HepG2 (cell line): ENCODE results near the gene GNAI2. TPM values are rescaled to one million over a fixed set of nuclear protein-coding genes. Genes with fewer than 3 reads are reported as not detected.
A peak's percentile ranks its signal among the peaks of the same experiment; 100 is the strongest.

Source experiments
- AGO2 ChIP-seq: fragments of 200-400 bp; formaldehyde crosslinking; optimal IDR thresholded peaks from 2 replicates; pipeline ENCODE3; 2017; ENCODE audit warnings: mild to moderate bottlenecking, low read depth, low read length, moderate library complexity
- ARID2 ChIP-seq: sonication (generic); formaldehyde crosslinking; IDR thresholded peaks from 2 replicates; pipeline ENCODE4 v1.8.1; 2022; ENCODE audit warnings: mild to moderate bottlenecking, missing genetic modification reagents, borderline replicate concordance
- CHCHD3 ChIP-seq: sonication (generic); formaldehyde crosslinking; IDR thresholded peaks from 2 replicates; pipeline ENCODE4 v1.8.0; 2022; ENCODE audit warnings: mild to moderate bottlenecking, missing genetic modification reagents, moderate library complexity
- EED ChIP-seq: sonication (generic); formaldehyde crosslinking; IDR thresholded peaks from 2 replicates; pipeline ENCODE4 v1.5.0; 2020; ENCODE audit warnings: mild to moderate bottlenecking, missing genetic modification reagents
- FOXP4 ChIP-seq: sonication (generic); formaldehyde crosslinking; IDR thresholded peaks from 2 replicates; pipeline ENCODE4 v1.4.0; 2020; ENCODE audit warnings: missing genetic modification reagents
- GABPB1 ChIP-seq: IDR thresholded peaks from 2 replicates; pipeline ENCODE4 v1.6.1; 2016; ENCODE audit warnings: mild to moderate bottlenecking, missing genetic modification reagents, moderate library complexity, missing compliant biosample characterization
- HDAC1 ChIP-seq: sonication (generic); formaldehyde crosslinking; IDR thresholded peaks from 2 replicates; pipeline ENCODE4 v1.5.1; 2020; ENCODE audit warnings: mild to moderate bottlenecking, missing genetic modification reagents
- HOXA3 ChIP-seq: sonication (generic); formaldehyde crosslinking; IDR thresholded peaks from 2 replicates; pipeline ENCODE4 v1.5.0; 2020; ENCODE audit warnings: missing genetic modification reagents
- KLF9 ChIP-seq: IDR thresholded peaks from 2 replicates; pipeline ENCODE4 v1.6.1; 2016; ENCODE audit warnings: low read depth
- NFIC ChIP-seq: IDR thresholded peaks from 2 replicates; pipeline ENCODE4 v1.6.1; 2012; ENCODE audit warnings: mild to moderate bottlenecking, low read length, inconsistent platforms
- NR2F6 ChIP-seq, 2 experiments: IDR thresholded peaks; 2 replicates each; pipeline ENCODE4 v1.6.1; 2016; ENCODE audit warnings: antibody characterized with exemption in 1 of 2, mild to moderate bottlenecking in 1 of 2
- POGZ ChIP-seq: sonication (generic); formaldehyde crosslinking; IDR thresholded peaks from 2 replicates; pipeline ENCODE4 v1.4.0; 2020; ENCODE audit warnings: mild to moderate bottlenecking, missing genetic modification reagents
- RXRB ChIP-seq: IDR thresholded peaks from 2 replicates; pipeline ENCODE4 v1.6.1; 2016; ENCODE audit warnings: borderline replicate concordance, missing genetic modification reagents, missing compliant biosample characterization
- SAFB2 ChIP-seq: sonication (generic); formaldehyde crosslinking; IDR thresholded peaks from 2 replicates; pipeline ENCODE4 v1.5.1; 2020; ENCODE audit warnings: missing genetic modification reagents, low read depth, mild to moderate bottlenecking, borderline replicate concordance
- SP5 ChIP-seq: IDR thresholded peaks from 2 replicates; pipeline ENCODE4 v1.6.1; 2016; ENCODE audit warnings: low read depth, borderline replicate concordance
- SPEN ChIP-seq: sonication (generic); formaldehyde crosslinking; IDR thresholded peaks from 2 replicates; pipeline ENCODE4 v1.5.1; 2020; ENCODE audit warnings: low read depth, mild to moderate bottlenecking, missing genetic modification reagents
- TBX2 ChIP-seq: sonication (generic); formaldehyde crosslinking; IDR thresholded peaks from 2 replicates; pipeline ENCODE4 v1.5.0; 2020; ENCODE audit warnings: missing genetic modification reagents, mild to moderate bottlenecking, borderline replicate concordance
- XRCC5 ChIP-seq: fragments of 200-400 bp; formaldehyde crosslinking; optimal IDR thresholded peaks from 2 replicates; pipeline ENCODE3; 2017; ENCODE audit warnings: mild to moderate bottlenecking, low read length
- ZNF251 ChIP-seq: sonication (generic); formaldehyde crosslinking; IDR thresholded peaks from 2 replicates; pipeline ENCODE4 v1.9.0; 2021; ENCODE audit warnings: mild to moderate bottlenecking, missing genetic modification reagents
- ZNF3 ChIP-seq: IDR thresholded peaks from 2 replicates; pipeline ENCODE4 v1.7.0; 2017; ENCODE audit warnings: inconsistent platforms
- ZNF44 ChIP-seq: sonication (generic); formaldehyde crosslinking; IDR thresholded peaks from 2 replicates; pipeline ENCODE4 v1.5.1; 2020; ENCODE audit warnings: mild to moderate bottlenecking, missing genetic modification reagents
- ZNF543 ChIP-seq: sonication (generic); formaldehyde crosslinking; IDR thresholded peaks from 2 replicates; pipeline ENCODE4 v1.4.0; 2020; ENCODE audit warnings: mild to moderate bottlenecking, missing genetic modification reagents
- ZNF574 ChIP-seq: sonication (generic); formaldehyde crosslinking; IDR thresholded peaks from 2 replicates; pipeline ENCODE4 v1.4.0; 2020; ENCODE audit warnings: missing genetic modification reagents
- ZNF619 ChIP-seq: sonication (generic); formaldehyde crosslinking; IDR thresholded peaks from 2 replicates; pipeline ENCODE4 v1.4.0; 2020; ENCODE audit warnings: mild to moderate bottlenecking, missing genetic modification reagents
- ZNF674 ChIP-seq: sonication (generic); formaldehyde crosslinking; IDR thresholded peaks from 2 replicates; pipeline ENCODE4 v1.5.0; 2020; ENCODE audit warnings: low read depth, mild to moderate bottlenecking, missing genetic modification reagents
- ZNF709 ChIP-seq: sonication (generic); formaldehyde crosslinking; IDR thresholded peaks from 2 replicates; pipeline ENCODE4 v1.5.0; 2020; ENCODE audit warnings: mild to moderate bottlenecking, missing genetic modification reagents
- ZNF772 ChIP-seq: sonication (generic); formaldehyde crosslinking; IDR thresholded peaks from 2 replicates; pipeline ENCODE4 v1.5.0; 2020; ENCODE audit warnings: mild to moderate bottlenecking, missing genetic modification reagents
- ZNF790 ChIP-seq: sonication (generic); formaldehyde crosslinking; IDR thresholded peaks from 2 replicates; pipeline ENCODE4 v1.8.0; 2022; ENCODE audit warnings: missing genetic modification reagents, mild to moderate bottlenecking, borderline replicate concordance
- ZSCAN29 ChIP-seq: sonication (generic); formaldehyde crosslinking; conservative IDR thresholded peaks from 2 replicates; pipeline ENCODE4 v1.4.0; 2020; ENCODE audit warnings: mild to moderate bottlenecking, missing genetic modification reagents
- polyA plus RNA-seq, 8 experiments: library from polyadenylated mRNA; depleted of rRNA in 3 of 8; stranded (reverse) in 7 of 8; unstranded in 1 of 8; fragments of >200 nt; fragmentation: Illumina TruSeq in 4 of 8; extraction: Trizol in 4 of 8; gene quantifications; 2 replicates each; pipeline versions ENCODE4 v1.2.1 to v1.2.3, GENCODE V29; 2011 to 2016; ENCODE audit warnings: low read depth in 4 of 8, missing spikeins in 1 of 8, mixed read lengths in 1 of 8; ENCODE audit not compliant: insufficient read depth in 1 of 8
- total RNA-seq, 5 experiments: library from RNA; depleted of rRNA; stranded (reverse); fragments of >200 nt; fragmentation: Illumina TruSeq; extraction: Trizol; gene quantifications; 2 replicates each; pipeline ENCODE4 v1.2.3, GENCODE V29; 2016; ENCODE audit warnings: low read depth in 1 of 5

The GNAI2 gene
- total and polyA plus RNA-seq, 2 of the 13 experiments (the other 11 are each of a cell fraction or from before 2014, with no cell fraction given): 51.1 to 66.2 TPM

- TF ChIP-seq AGO2: peak; percentile 21
- TF ChIP-seq ZNF709 (CRISPR knock-in tag): no peak
- no peak for TF ChIP-seq ZNF619 (CRISPR knock-in tag)
- TF ChIP-seq NFIC: no peak
- TF ChIP-seq NR2F6 (IDR thresholded peaks at IDR 0.05): no peak
- TF ChIP-seq NR2F6 (CRISPR knock-in tag; IDR thresholded peaks at IDR 0.05): no peak
- TF ChIP-seq POGZ (CRISPR knock-in tag): no peak
- no peak for TF ChIP-seq FOXP4 (CRISPR knock-in tag)
- TF ChIP-seq ZNF44 (CRISPR knock-in tag): no peak
- no peak for TF ChIP-seq CHCHD3 (CRISPR knock-in tag)
- TF ChIP-seq ZNF543 (CRISPR knock-in tag): no peak
- TF ChIP-seq SP5: no peak
- 0 out of 2 replicates have a peak, but pooled peaks have one; percentile 2 for TF ChIP-seq HOXA3 (CRISPR knock-in tag)
- 0 out of 2 replicates have a peak, but pooled peaks have one; percentile 4 for TF ChIP-seq SPEN (CRISPR knock-in tag)
- no peak for TF ChIP-seq ZNF574
- no peak for TF ChIP-seq HDAC1 (CRISPR knock-in tag)
- no peak for TF ChIP-seq RXRB (CRISPR knock-in tag)
- no peak for TF ChIP-seq SAFB2 (CRISPR knock-in tag)
- no peak for TF ChIP-seq ZSCAN29 (CRISPR knock-in tag)
- TF ChIP-seq ARID2 (CRISPR knock-in tag): no peak
- no peak for TF ChIP-seq KLF9 (CRISPR knock-in tag)
- TF ChIP-seq GABPB1 (CRISPR knock-in tag): no peak
- 0 out of 2 replicates have a peak, but pooled peaks have one; percentile 17 for TF ChIP-seq TBX2
- TF ChIP-seq ZNF3: no peak
- no peak for TF ChIP-seq ZNF251 (CRISPR knock-in tag)
- TF ChIP-seq EED: 0 out of 2 replicates have a peak, but pooled peaks have one; percentile 57
- TF ChIP-seq ZNF772 (CRISPR knock-in tag): no peak
- no peak for TF ChIP-seq ZNF790
- no peak for TF ChIP-seq ZNF674
- no peak for TF ChIP-seq XRCC5
Observed at GRCh38 chr3:50212971-50213370, 23.0 kb upstream of the GNAI2 start (continued).
